Loucy (cell line): ENCODE measurements around the gene CSRNP2.

Experiments used
- CTCF ChIP-seq: fragments of 200-600 bp; sonication (generic); conservative IDR thresholded peaks from 2 replicates; pipeline ENCODE4 v1.5.1; 2014; ENCODE audit warnings: mild to moderate bottlenecking, antibody characterized with exemption, low read length
- EZH2phosphoT487 ChIP-seq: fragments of 200-600 bp; IDR thresholded peaks from 2 replicates; pipeline ENCODE4 v1.6.1; 2018; ENCODE audit warnings: antibody characterized with exemption, mild to moderate bottlenecking, moderate library complexity, borderline replicate concordance

GRCh38 chr12:51033048-51033447 lies 50.3 kb downstream of the CSRNP2 start:
- TF ChIP-seq CTCF (no peak), EZH2phosphoT487 (no peak)
